ENCODE data around the gene EEF2. TPM values are rescaled to one million over a fixed set of nuclear protein-coding genes. Genes with fewer than 3 reads are reported as not detected.
A peak's percentile ranks its signal among the peaks of the same experiment; 100 is the strongest.

EEF2 gene
- polyA plus RNA-seq, 3 donors: 264 to 836 (median 323) TPM

GRCh38 chr19:3982701-3983541, 2.3 kb downstream of the EEF2 start:
- TF ChIP-seq CTCF (IDR thresholded peaks at IDR 0.05): no peak
- no peaks in the 10 kb centered on the region for H3K27me3 ChIP-seq (ENCODE audit: control insufficient read depth in 2 of 2, insufficient read depth in 2 of 2, low read length in 2 of 2)
- H3K79me2 ChIP-seq (ENCODE audit: insufficient read depth, low read length): peaks cover 71% of the 10 kb centered on the region
- Mint-ChIP-seq H3K27ac (peak overlapping the region in 6 of 7 donors; percentile 50 to 82 (median 60)), H3K9me3 (peaks cover 0 to 2% (median 0%) of the 10 kb centered on the region in 7 donors), H3K27me3 (ENCODE audit: low read depth in 3 of 3) (no peaks in the 10 kb centered on the region), H3K4me3 (peak overlapping the region in 1 of 2 donors; percentile 96), H3K36me3 (peaks cover 56 to 64% of the 10 kb centered on the region in 2 donors), H3K4me1 (peaks cover 37% of the 10 kb centered on the region)
- H3K9me3 ChIP-seq (replicated peaks in 1 of 2; ENCODE audit: control insufficient read depth in 1 of 2, insufficient read depth in 1 of 2, low read length in 2 of 2): no peaks in the 10 kb centered on the region
- DNase-seq: peak in 1 of 3 donors; percentile 10
- peaks cover 85% of the 10 kb centered on the region for H4K20me1 ChIP-seq (ENCODE audit: insufficient read depth, low read length)
- peak overlapping the region in 1 of 2 donors; percentile 93 for H3K27ac ChIP-seq (ENCODE audit: low read depth in 1 of 2, low read length in 2 of 2)
- H3K4me1 ChIP-seq (ENCODE audit: control insufficient read depth in 1 of 2, insufficient read depth in 2 of 2, low read length in 2 of 2): peaks cover 35 to 41% of the 10 kb centered on the region in 2 donors
- intact Hi-C loops (cut with micrococcal nuclease): no loop called here
- WGBS (ENCODE audit: insufficient coverage): 94% methylated on average over 34 of the region's 40 CpGs
- H3K4me2 ChIP-seq (replicated peaks; ENCODE audit: extremely low read depth, low read length, poor library complexity, severe bottlenecking): no peak overlapping the region
- H3K9ac ChIP-seq (ENCODE audit: insufficient read depth, low read length, poor library complexity, severe bottlenecking): no peak overlapping the region
- H2AFZ ChIP-seq (ENCODE audit: insufficient read depth, low read depth, low read length, poor library complexity, severe bottlenecking): no peak overlapping the region
- no peak overlapping the region for H3K4me3 ChIP-seq (replicated peaks in 1 of 3; ENCODE audit: low read depth in 2 of 3, low read length in 3 of 3)
- H3K36me3 ChIP-seq (replicated peaks in 1 of 2; ENCODE audit: control insufficient read depth in 1 of 2, insufficient read depth in 2 of 2, low read length in 2 of 2): peaks cover 62 to 64% of the 10 kb centered on the region in 2 donors

DNA sequence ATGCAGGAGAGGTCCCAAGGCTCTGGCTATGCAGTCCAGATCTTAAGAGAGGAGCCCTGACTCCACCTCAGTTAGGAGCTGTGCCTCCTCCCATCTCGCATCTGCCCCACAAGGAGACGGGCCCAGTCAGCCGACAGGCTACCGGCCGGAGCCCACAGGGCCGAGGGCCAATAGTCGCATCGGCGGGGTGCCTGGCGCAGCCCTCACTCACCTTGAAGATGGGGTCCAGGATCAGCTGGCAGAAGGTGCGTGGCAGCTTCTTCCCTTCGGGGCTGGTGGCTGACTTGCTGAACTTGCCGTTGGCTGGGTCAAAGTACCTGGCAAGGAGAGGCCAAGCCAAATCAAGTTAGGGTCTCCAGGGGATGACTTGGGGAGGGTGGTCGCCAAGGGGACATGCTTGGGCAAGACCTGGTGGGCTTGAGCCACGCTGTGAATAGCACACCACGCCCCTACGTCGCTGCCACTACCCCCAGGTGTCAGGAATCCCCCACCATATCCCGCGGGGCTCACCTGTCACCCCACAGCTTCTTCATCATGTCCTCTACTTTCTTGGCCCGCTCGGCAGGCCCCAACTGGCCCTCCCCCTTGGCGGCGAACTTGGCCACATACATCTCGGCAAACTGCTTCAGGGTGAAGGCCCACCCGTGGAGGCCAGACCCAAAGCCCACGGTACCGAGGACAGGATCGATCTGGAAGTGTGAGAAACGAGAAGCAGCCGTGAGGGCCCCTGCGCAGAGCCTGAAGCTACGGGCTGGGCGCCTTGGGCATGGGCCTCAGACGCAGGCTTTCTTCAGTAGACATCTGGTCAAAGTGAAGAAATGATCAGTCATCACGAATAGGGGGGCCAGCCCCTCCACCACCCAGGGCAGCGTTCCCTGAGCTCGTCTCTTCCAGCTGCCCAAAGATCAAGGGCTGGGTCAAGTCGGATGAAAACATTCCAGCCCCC, 3.3 kb downstream of the EEF2 start:
- H3K9ac ChIP-seq (ENCODE audit: insufficient read depth, low read length, poor library complexity, severe bottlenecking): no peak overlapping the region
- H3K36me3 ChIP-seq (replicated peaks in 1 of 2; ENCODE audit: control insufficient read depth in 1 of 2, insufficient read depth in 2 of 2, low read length in 2 of 2): peaks cover 71 to 74% of the 10 kb centered on the region in 2 donors
- H3K36me3 Mint-ChIP-seq: peaks cover 64 to 73% of the 10 kb centered on the region in 2 donors
- peaks cover 31% of the 10 kb centered on the region for H3K4me1 Mint-ChIP-seq
- no peak for DNase-seq
- H3K27me3 Mint-ChIP-seq (ENCODE audit: low read depth in 3 of 3): no peaks in the 10 kb centered on the region
- H3K4me1 ChIP-seq (ENCODE audit: control insufficient read depth in 1 of 2, insufficient read depth in 2 of 2, low read length in 2 of 2): peaks cover 28 to 32% of the 10 kb centered on the region in 2 donors
- H3K4me3 ChIP-seq (replicated peaks in 1 of 3; ENCODE audit: low read depth in 2 of 3, low read length in 3 of 3): no peak overlapping the region
- H4K20me1 ChIP-seq (ENCODE audit: insufficient read depth, low read length): peaks cover 90% of the 10 kb centered on the region
- peaks cover 76% of the 10 kb centered on the region for H3K79me2 ChIP-seq (ENCODE audit: insufficient read depth, low read length)
- H2AFZ ChIP-seq (ENCODE audit: insufficient read depth, low read depth, low read length, poor library complexity, severe bottlenecking): no peak overlapping the region
- intact Hi-C loops (cut with micrococcal nuclease): no loop called here
- peaks cover 0 to 2% (median 0%) of the 10 kb centered on the region in 7 donors for H3K9me3 Mint-ChIP-seq
- H3K27ac Mint-ChIP-seq: peak overlapping the region in 3 of 7 donors; percentile 10 to 54 (median 41)
- TF ChIP-seq CTCF (IDR thresholded peaks at IDR 0.05): no peak
- H3K4me3 Mint-ChIP-seq: no peak overlapping the region
- H3K9me3 ChIP-seq (replicated peaks in 1 of 2; ENCODE audit: control insufficient read depth in 1 of 2, insufficient read depth in 1 of 2, low read length in 2 of 2): no peaks in the 10 kb centered on the region
- no peak overlapping the region for H3K4me2 ChIP-seq (replicated peaks; ENCODE audit: extremely low read depth, low read length, poor library complexity, severe bottlenecking)
- 98% methylated on average over 31 of the region's 39 CpGs for WGBS (ENCODE audit: insufficient coverage)
- H3K27me3 ChIP-seq (ENCODE audit: control insufficient read depth in 2 of 2, insufficient read depth in 2 of 2, low read length in 2 of 2): no peaks in the 10 kb centered on the region
- H3K27ac ChIP-seq (ENCODE audit: low read depth in 1 of 2, low read length in 2 of 2): peak overlapping the region in 1 of 2 donors; percentile 14

All from CD14-positive monocyte (primary cell).